ENCODE data around the gene C19orf73.
"Not testable (repeated sequence)": the region's sequence is repeated elsewhere in the genome, so short reads cannot be mapped to it uniquely, and the experiment has no call there.

C19orf73 gene

GRCh38 chr19:49148784-49149651, 30.1 kb upstream of the C19orf73 start:
- peak; percentile 84 to 96 for DNase-seq

- no peak for DNase-seq
Measured at GRCh38 chr19:49148044-49148682, 29.2 kb upstream of the C19orf73 start.

- not testable (repeated sequence) for DNase-seq
Measured at GRCh38 chr19:49146408-49146770, 27.4 kb upstream of the C19orf73 start.

- peak in 1 of 2 experiments; percentile 59 for DNase-seq
Measured at GRCh38 chr19:49145573-49146407, 26.8 kb upstream of the C19orf73 start.

- DNase-seq, result no peak
Measured at GRCh38 chr19:49142866-49143335, 24.0 kb upstream of the C19orf73 start.

GRCh38 chr19:49141352-49141751, 22.4 kb upstream of the C19orf73 start:
- no peak for DNase-seq

GRCh38 chr19:49140951-49141350, 22.0 kb upstream of the C19orf73 start:
- no peak for DNase-seq

GRCh38 chr19:49136771-49137171, 17.8 kb upstream of the C19orf73 start:
- DNase-seq, result no peak

GRCh38 chr19:49135686-49136085, 16.7 kb upstream of the C19orf73 start:
- no peak for DNase-seq

GRCh38 chr19:49133621-49134454, 14.9 kb upstream of the C19orf73 start:
- DNase-seq, result no peak

GRCh38 chr19:49132974-49133609, 14.1 kb upstream of the C19orf73 start:
- DNase-seq, result no peak

GRCh38 chr19:49130325-49130724, 11.4 kb upstream of the C19orf73 start:
- no peak for DNase-seq

- no peak for DNase-seq
Measured at GRCh38 chr19:49129238-49129583, 10.3 kb upstream of the C19orf73 start.

GRCh38 chr19:49128545-49129237, 9.7 kb upstream of the C19orf73 start:
- no peak for DNase-seq

- DNase-seq, result peak; percentile 97 to 98
Measured at GRCh38 chr19:49127674-49128544, 9.0 kb upstream of the C19orf73 start.

GRCh38 chr19:49127225-49127624, 8.3 kb upstream of the C19orf73 start:
- DNase-seq, result not testable (repeated sequence)

GRCh38 chr19:49126575-49126974, 7.6 kb upstream of the C19orf73 start:
- no peak for DNase-seq

GRCh38 chr19:49125025-49125731, 6.2 kb upstream of the C19orf73 start:
- no peak for DNase-seq

- not testable (repeated sequence) for DNase-seq
Measured at GRCh38 chr19:49123285-49123684, 4.3 kb upstream of the C19orf73 start.

GRCh38 chr19:49121841-49122240, 2.9 kb upstream of the C19orf73 start:
- peak; percentile 16 to 64 for DNase-seq
